ENCODE measurements around the gene PDAP1. TPM values are rescaled to one million over a fixed set of nuclear protein-coding genes. Genes with fewer than 3 reads are reported as not detected.

Gene PDAP1
- total and polyA plus RNA-seq, 2 experiments from 2014 or later = 52.6 to 93.9 TPM

GRCh38 chr7:99422186-99422585 lies 13.8 kb upstream of the PDAP1 start:
- Histone ChIP-seq H4K20me1 (ENCODE audit: insufficient read depth, poor library complexity, severe bottlenecking) (no peaks in the 10 kb centered on the region), H3K9me2 (replicated peaks; ENCODE audit: insufficient read depth) (no peaks in the 10 kb centered on the region), H3K27me3 (no peaks in the 10 kb centered on the region), H3K4me3 (no peak overlapping the region), H3K4me1 (ENCODE audit: insufficient read depth) (no peaks in the 10 kb centered on the region), H2AFZ (no peak overlapping the region), H3K27ac (no peak overlapping the region), H3K36me3 (replicated peaks; ENCODE audit: insufficient read depth, low read depth) (no peaks in the 10 kb centered on the region), H3K4me2 (no peak overlapping the region), H3K9me3 (ENCODE audit: low read depth) (no peaks in the 10 kb centered on the region), H3K79me2 (no peaks in the 10 kb centered on the region)
- TF ChIP-seq EZH2 (IDR thresholded peaks at IDR 0.05; ENCODE audit: borderline replicate concordance) (no peak), EZH2phosphoT487 (IDR thresholded peaks at IDR 0.05; ENCODE audit: low read depth, severe bottlenecking, unreplicated experiment) (no peak), CTCF (IDR thresholded peaks at IDR 0.05; ENCODE audit: poor library complexity) (no peak)
- 93% methylated on average over 11 of the region's 11 CpGs for WGBS (ENCODE audit: low lambda C conversion rate, missing lambda C conversion rate)
- DNase-seq (ENCODE audit: low spot score) = no peak

- Histone ChIP-seq H3K36me3 (replicated peaks; ENCODE audit: insufficient read depth, low read depth) (no peaks in the 10 kb centered on the region), H3K27ac (no peak overlapping the region), H4K20me1 (ENCODE audit: insufficient read depth, poor library complexity, severe bottlenecking) (no peaks in the 10 kb centered on the region), H3K4me2 (no peak overlapping the region), H2AFZ (no peak overlapping the region), H3K4me1 (ENCODE audit: insufficient read depth) (no peaks in the 10 kb centered on the region), H3K27me3 (no peaks in the 10 kb centered on the region), H3K79me2 (no peaks in the 10 kb centered on the region), H3K9me3 (ENCODE audit: low read depth) (no peaks in the 10 kb centered on the region), H3K9me2 (replicated peaks; ENCODE audit: insufficient read depth) (no peaks in the 10 kb centered on the region), H3K4me3 (no peak overlapping the region)
- DNase-seq (ENCODE audit: low spot score) = no peak
- WGBS (ENCODE audit: low lambda C conversion rate, missing lambda C conversion rate) = 82% methylated on average over 7 of the region's 7 CpGs
- TF ChIP-seq EZH2phosphoT487 (IDR thresholded peaks at IDR 0.05; ENCODE audit: low read depth, severe bottlenecking, unreplicated experiment) (no peak), CTCF (IDR thresholded peaks at IDR 0.05; ENCODE audit: poor library complexity) (no peak), EZH2 (IDR thresholded peaks at IDR 0.05; ENCODE audit: borderline replicate concordance) (no peak)
Observed at GRCh38 chr7:99420986-99421385, 12.6 kb upstream of the PDAP1 start.

GRCh38 chr7:99420213-99420612 lies 11.8 kb upstream of the PDAP1 start:
- 91% methylated on average over 5 of the region's 5 CpGs for WGBS (ENCODE audit: low lambda C conversion rate, missing lambda C conversion rate)
- H3K9me3 ChIP-seq (ENCODE audit: low read depth) = no peaks in the 10 kb centered on the region
- no peaks in the 10 kb centered on the region for H3K79me2 ChIP-seq
- H3K4me1 ChIP-seq (ENCODE audit: insufficient read depth) = no peaks in the 10 kb centered on the region
- no peaks in the 10 kb centered on the region for H3K27me3 ChIP-seq
- no peaks in the 10 kb centered on the region for H3K9me2 ChIP-seq (replicated peaks; ENCODE audit: insufficient read depth)
- H3K27ac ChIP-seq = no peak overlapping the region
- H3K4me3 ChIP-seq = no peak overlapping the region
- DNase-seq (ENCODE audit: low spot score) = no peak
- H2AFZ ChIP-seq = no peak overlapping the region
- H3K36me3 ChIP-seq (replicated peaks; ENCODE audit: insufficient read depth, low read depth) = no peaks in the 10 kb centered on the region
- H4K20me1 ChIP-seq (ENCODE audit: insufficient read depth, poor library complexity, severe bottlenecking) = no peaks in the 10 kb centered on the region
- TF ChIP-seq EZH2phosphoT487 (IDR thresholded peaks at IDR 0.05; ENCODE audit: low read depth, severe bottlenecking, unreplicated experiment) (no peak), EZH2 (IDR thresholded peaks at IDR 0.05; ENCODE audit: borderline replicate concordance) (no peak), CTCF (IDR thresholded peaks at IDR 0.05; ENCODE audit: poor library complexity) (no peak)
- H3K4me2 ChIP-seq = no peak overlapping the region

Measured in hepatocyte (in vitro differentiated cells).